Hippocampal formation (tissue), 2 donors: Measurements from ENCODE around the gene PAX5.

Experiments used
- DNase-seq, 2 donors: peaks; one replicate each; lab custom pipeline; 2025; lab: John Stamatoyannopoulos, UW

The PAX5 gene

DNA sequence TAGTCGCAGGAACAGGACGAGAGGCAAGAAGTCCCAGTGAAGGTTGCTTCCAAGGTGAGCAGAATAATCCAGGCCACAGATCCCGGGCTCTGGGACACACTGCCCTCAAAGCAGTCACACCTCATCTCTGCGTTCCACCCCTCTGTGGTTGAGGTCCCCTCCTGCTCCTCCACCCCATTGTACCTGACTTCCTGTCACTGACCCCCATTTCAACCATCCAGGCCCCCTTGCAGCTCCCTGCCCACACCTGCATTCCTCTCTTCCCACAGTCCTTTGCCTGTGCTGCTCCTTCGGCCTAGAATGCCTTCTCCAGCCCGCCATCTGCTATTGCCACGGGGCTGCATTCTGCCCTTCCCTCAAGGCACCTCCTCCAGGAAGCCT, 73.5 kb downstream of the PAX5 start:
- DNase-seq, result no peak

DNA sequence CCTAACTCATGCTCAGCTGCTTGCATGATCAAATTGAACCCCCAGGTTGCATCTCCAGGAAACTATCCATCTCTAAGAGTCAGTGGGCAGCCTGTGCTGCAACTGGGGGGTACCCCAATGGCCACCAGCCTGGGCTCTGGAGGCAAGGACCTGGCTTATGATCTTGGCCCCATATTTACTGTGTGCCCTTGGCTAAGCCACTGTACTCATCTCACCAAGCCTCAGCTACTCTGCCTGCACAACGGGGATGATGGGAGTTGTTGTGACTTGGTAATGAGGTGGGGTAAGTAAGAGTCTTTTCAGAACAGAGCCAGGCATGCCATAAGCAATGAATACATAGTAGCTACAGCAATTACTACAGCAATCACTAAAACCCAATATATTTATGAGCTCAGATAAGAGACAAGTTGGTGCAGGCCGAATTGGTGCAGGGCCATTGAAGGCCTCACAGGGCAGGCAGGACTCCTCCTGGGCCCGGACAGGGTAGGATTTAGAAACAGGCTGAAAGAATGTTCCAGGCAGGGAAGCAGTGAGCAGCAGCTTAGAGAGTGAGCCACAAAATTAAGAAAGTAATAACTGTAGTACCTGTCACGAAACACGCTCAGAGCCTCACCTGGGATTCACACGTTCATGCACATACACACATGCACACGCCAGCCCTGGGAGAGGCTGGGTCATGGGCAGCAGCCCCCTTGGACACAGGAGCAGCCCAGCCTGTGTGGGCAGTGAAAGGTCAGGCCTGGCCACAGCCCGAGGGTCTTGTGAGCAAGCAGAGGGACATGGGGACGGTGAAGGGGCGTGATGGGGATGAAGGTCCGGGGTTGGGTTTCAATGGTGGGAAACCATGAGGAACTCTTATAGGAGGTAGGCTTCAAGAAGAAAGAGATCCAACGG, 74.1 kb downstream of the PAX5 start:
- DNase-seq, result no peak

DNA sequence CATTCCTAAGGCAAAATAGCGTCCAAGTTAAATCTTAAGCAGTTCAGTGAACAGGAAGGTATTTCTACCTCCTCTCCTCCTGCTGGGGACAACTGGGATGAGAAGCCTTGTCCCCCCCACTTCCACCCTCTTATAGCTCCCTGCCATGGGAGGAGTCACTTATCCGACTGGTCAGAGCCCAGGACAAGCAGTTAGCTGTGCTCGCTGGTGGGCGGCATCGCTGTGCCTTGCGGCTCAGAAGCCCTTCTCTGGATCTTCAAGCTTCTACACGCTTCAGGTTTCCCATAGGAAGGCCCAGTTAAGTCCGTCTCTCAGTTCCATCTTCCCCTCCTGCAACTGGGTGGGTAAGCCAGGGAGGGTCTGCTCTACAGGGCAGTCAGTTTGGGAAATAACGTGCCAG, 77.2 kb downstream of the PAX5 start:
- no peak for DNase-seq

- DNase-seq, result no peak
These were observed 83.7 kb downstream of the PAX5 start for GRCh38 chr9:36950389-36950788.

DNA sequence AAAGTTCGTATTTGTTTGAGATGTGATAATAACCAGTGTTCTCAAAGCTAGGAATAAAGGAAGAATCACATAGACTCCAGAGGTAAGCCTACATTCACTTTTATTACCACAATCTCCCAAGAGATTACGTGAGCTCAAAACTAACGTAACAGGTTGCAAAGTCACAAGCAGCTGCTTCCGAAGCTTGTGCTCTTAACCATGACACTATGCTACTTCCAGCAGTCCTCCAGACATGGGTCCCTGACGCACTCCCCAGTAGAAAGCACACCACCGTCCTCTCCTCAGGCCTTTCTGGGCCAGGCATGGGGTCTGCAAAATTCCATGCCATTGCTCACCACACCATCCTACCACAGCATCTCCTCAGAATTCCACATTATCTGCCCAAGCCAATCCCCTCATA, 84.6 kb downstream of the PAX5 start:
- no peak for DNase-seq

DNA sequence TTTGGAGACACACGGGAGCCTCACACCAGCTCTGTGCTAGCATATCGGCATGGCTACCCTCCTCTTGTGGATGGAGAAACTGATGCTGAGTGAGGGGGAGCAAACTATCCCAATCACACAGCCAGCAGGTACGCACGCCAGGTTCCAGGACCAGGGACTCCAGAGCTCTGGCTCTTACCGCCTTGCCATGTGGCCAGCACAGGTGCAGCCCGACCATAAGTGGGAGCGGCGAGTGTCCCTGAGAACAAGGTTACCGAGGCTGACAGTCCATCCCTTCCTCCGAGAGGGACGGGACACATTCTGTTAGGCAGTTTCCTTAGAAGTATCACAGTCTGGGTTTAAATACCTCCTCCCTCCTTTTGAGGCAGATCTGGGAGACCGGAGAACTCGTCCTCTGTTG, 86.0 kb downstream of the PAX5 start:
- DNase-seq, result no peak

GRCh38 chr9:36946653-36947052, 87.4 kb downstream of the PAX5 start:
- DNase-seq, result no peak

DNA sequence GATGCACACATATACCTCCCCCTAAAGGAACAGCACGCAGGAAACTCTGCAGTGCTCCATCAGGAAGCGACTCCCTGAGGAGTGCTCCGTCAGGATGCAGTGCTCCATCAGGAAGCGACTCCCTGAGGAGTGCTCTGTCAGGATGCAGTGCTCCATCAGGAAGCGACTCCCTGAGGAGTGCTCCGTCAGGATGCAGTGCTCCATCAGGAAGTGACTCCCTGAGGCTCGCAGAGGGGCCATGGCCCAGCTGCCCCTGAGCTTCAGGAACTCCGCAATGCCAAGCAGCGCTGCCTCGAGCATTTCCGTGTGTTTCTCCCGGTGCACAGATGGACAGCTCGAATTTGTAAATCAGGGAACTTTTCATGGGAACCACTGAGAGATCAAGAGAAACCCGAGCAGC, 88.1 kb downstream of the PAX5 start:
- no peak for DNase-seq

- DNase-seq, result no peak
These were observed 91.2 kb downstream of the PAX5 start for GRCh38 chr9:36942891-36943290.

GRCh38 chr9:36941441-36941840, 92.6 kb downstream of the PAX5 start:
- DNase-seq, result no peak

DNA sequence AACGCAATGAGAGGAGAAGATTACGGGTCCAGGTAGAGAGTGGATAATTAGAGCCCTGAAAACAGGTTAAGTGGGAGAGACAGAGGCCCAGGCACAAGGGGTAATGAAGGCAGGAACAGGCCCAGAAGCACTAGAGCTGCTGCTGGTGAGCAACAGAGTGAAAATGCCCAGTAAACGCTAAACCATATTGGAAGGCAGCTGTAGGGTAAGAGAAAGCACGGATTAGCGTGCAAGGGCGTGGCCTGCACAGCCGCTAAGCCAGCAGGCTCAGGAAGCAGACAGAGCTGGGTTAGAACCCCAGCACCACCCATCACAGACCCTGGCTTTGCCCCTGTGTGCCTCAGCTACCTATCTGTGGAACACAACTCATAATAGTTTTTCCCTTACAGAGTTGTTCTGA, 93.2 kb downstream of the PAX5 start:
- no peak for DNase-seq

- no peak for DNase-seq
These were observed 93.6 kb downstream of the PAX5 start for GRCh38 chr9:36940500-36940853.

- no peak for DNase-seq
These were observed 94.2 kb downstream of the PAX5 start for GRCh38 chr9:36939655-36940499.

- no peak for DNase-seq
These were observed 94.9 kb downstream of the PAX5 start for GRCh38 chr9:36939214-36939613.

GRCh38 chr9:36938617-36939016, 95.5 kb downstream of the PAX5 start:
- no peak for DNase-seq

- DNase-seq, result no peak
These were observed 96.1 kb downstream of the PAX5 start for GRCh38 chr9:36937951-36938350.

- DNase-seq, result no peak
These were observed 96.7 kb downstream of the PAX5 start for GRCh38 chr9:36937346-36937745.

- no peak for DNase-seq
These were observed 97.6 kb downstream of the PAX5 start for GRCh38 chr9:36936498-36936831.

GRCh38 chr9:36935768-36936497, 98.1 kb downstream of the PAX5 start:
- DNase-seq, result no peak

DNA sequence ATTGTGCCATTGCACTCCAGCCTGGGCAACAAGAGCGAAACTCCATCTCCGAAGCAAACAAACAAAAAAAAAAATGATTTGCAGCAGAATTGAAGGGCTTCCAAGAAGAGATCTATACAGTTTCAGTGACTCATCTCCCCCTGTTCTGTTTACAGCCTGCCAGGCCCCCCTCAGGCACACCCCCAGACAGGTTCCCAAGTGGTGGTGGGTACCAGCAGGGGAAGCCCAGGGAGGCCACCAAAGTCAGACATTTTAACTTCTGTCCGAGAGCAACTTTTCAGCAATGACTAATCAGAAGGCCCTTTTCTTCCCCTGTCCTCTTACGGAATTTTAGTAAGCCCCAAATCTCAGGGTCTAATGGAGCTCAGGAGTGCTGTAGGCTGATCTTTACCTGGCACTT, 98.7 kb downstream of the PAX5 start:
- no peak for DNase-seq

DNA sequence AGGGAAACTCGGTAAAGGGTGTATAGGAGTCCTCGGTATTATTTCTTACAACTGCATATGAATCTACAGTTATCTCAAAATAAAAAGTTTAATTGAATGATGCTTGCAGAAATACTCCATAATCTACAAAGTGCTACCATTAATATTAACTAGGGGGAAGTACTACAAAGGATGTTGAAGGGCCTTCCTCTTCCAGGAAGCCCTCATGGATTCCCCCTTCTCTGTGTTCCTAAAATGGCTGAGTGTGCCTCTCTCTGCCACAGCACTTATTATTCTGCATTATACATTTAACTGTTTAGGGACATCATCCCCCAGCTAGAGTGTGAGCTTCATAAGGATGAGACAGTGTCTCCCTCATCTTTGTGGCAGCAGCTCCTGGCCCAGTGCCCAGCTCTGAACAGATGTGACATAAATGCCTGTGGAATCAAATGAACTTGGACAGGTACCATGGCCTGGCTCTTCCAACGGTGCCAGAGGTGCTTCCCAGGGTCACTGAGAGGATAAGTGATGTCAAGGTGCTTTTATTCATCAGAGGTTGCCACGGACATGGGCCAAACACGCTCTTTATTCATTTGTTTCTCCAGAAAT, 99.5 kb downstream of the PAX5 start:
- no peak for DNase-seq

DNA sequence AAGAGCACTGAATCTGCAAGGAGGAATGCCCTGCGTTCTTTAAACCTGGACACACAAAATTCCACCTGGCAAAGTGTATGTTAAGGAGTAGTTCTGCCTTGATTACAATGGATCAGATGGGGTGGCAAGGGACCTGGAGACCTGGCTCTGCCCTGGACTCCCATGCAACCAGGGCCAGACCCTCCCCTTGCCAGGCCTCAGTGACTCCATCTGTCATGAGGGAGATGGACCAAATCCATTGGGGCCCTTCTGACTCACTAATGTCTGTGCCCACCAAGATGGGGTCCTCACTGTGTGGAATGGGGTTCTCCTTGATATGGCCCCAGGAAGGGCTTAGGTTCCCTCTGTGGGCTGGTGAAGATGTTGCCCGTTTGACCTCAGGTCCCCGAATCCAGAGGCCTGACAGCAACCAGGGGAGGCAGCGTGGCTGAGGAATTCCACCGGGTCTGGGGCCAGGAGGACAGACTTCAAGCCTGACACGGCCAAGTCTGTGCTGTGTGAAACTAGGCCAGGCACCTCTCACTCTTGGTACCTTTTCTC, 100.3 kb downstream of the PAX5 start:
- no peak for DNase-seq
